Measurements from ENCODE around the gene ZNF84.

GRCh38 chr12:133026996-133027395, 10.3 kb upstream of the ZNF84 start:
- TF ChIP-seq GABPA (IDR thresholded peaks at IDR 0.05; ENCODE audit: low read depth) (no peak), POLR2AphosphoS5 (IDR thresholded peaks at IDR 0.05; ENCODE audit: low read depth, low read length) (no peak), MXI1 (IDR thresholded peaks at IDR 0.05; ENCODE audit: low read depth, low read length) (no peak), CTCF (IDR thresholded peaks at IDR 0.05) (no peak), TAF1 (IDR thresholded peaks at IDR 0.05; ENCODE audit: borderline replicate concordance, low read depth, low read length) (no peak), EZH2phosphoT487 (IDR thresholded peaks at IDR 0.05; ENCODE audit: borderline replicate concordance, low read depth) (no peak), SMC3 (IDR thresholded peaks at IDR 0.05; ENCODE audit: low read depth, low read length) (no peak), USF1 (IDR thresholded peaks at IDR 0.05; ENCODE audit: borderline replicate concordance, low read depth) (no peak), RAD21 (IDR thresholded peaks at IDR 0.05; ENCODE audit: low read length) (no peak), EP300 (IDR thresholded peaks at IDR 0.05; ENCODE audit: borderline replicate concordance in 1 of 2, low read depth in 1 of 2, low read length in 1 of 2) (no peak)
